Upper lobe of right lung (tissue), 1 donor: ENCODE data around the gene FRMD7. TPM values are rescaled to one million over a fixed set of nuclear protein-coding genes. Genes with fewer than 3 reads are reported as not detected.

Experiments
- ATAC-seq: fragments of 200-7000 bp; cut with Tn5 transposase; one replicate; pipeline ENCODE4 v1.9.1; 2020; ENCODE audit warnings: mild to moderate bottlenecking, moderate library complexity
- DNase-seq: peaks from one replicate; pipeline ENCODE4 v3.0.0-alpha.2; 2020
- H3K27ac ChIP-seq: fragments of 200-600 bp; one replicate; pipeline ENCODE4 v1.8.0; 2022
- H3K27me3 ChIP-seq: fragments of 200-600 bp; one replicate; pipeline ENCODE4 v1.8.0; 2022; ENCODE audit warnings: mild to moderate bottlenecking
- H3K36me3 ChIP-seq: fragments of 200-600 bp; one replicate; pipeline ENCODE4 v1.8.0; 2022
- H3K4me1 ChIP-seq: fragments of 200-600 bp; one replicate; pipeline ENCODE4 v1.8.0; 2022
- H3K4me3 ChIP-seq: fragments of 200-600 bp; one replicate; pipeline ENCODE4 v1.8.0; 2022; ENCODE audit warnings: mild to moderate bottlenecking
- H3K9me3 ChIP-seq: fragments of 200-600 bp; one replicate; pipeline ENCODE4 v1.8.0; 2022
- intact Hi-C: fragments of 100-400 bp; cut with DNase I; formaldehyde crosslinking; loops from one replicate; pipeline ENCODE4 v1.11.0; 2022
- total RNA-seq: library from RNA; stranded (reverse); fragmentation: NEBNext Ultra II Directional; extraction: Animal tissue kit (Norgen Biotek cat#: 25700); gene quantifications from one replicate; pipeline ENCODE4 v1.2.1, GENCODE V29; 2021
- TF ChIP-seq, protein P1 (sequence below): fragments of 200-600 bp; IDR thresholded peaks from one replicate; pipeline ENCODE4 v1.8.0; 2022; ENCODE audit warnings: antibody characterized with exemption
- donor health status: DM: no; HTN: yes; CAD: no; lungs with severe emphysema.

FRMD7 gene
- total RNA-seq, 1 donor from 2014 or later, result not detected

DNA sequence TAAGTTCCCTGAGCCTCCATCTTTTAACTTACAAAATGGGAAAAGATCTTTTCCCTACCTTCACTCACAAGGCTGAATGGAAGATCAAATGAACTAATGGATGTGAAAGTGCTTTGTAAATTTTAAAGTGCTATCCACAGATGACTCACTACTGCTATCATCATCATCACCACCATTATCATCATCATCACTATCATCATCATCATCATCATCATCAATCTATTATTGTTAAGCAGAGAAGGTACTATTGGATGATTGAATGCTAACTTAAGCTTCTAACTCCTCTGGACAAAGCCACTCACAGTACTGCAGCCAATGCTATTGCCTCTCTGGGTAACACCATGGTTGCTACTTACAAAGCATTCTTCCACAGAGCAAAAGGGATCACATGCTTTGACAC is 1.9 kb downstream of the FRMD7 start:
- no peak for DNase-seq
- Histone ChIP-seq H3K27ac (no peak overlapping the region), H3K4me1 (no peaks in the 10 kb centered on the region), H3K27me3 (no peaks in the 10 kb centered on the region), H3K9me3 (no peaks in the 10 kb centered on the region), H3K4me3 (no peak overlapping the region), H3K36me3 (no peaks in the 10 kb centered on the region)
- TF ChIP-seq, protein P1, sequence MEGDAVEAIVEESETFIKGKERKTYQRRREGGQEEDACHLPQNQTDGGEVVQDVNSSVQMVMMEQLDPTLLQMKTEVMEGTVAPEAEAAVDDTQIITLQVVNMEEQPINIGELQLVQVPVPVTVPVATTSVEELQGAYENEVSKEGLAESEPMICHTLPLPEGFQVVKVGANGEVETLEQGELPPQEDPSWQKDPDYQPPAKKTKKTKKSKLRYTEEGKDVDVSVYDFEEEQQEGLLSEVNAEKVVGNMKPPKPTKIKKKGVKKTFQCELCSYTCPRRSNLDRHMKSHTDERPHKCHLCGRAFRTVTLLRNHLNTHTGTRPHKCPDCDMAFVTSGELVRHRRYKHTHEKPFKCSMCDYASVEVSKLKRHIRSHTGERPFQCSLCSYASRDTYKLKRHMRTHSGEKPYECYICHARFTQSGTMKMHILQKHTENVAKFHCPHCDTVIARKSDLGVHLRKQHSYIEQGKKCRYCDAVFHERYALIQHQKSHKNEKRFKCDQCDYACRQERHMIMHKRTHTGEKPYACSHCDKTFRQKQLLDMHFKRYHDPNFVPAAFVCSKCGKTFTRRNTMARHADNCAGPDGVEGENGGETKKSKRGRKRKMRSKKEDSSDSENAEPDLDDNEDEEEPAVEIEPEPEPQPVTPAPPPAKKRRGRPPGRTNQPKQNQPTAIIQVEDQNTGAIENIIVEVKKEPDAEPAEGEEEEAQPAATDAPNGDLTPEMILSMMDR, result no peak
- ATAC-seq, result no peak
- intact Hi-C loops, result no loop called here

GRCh38 chrX:132120913-132121312 is 6.9 kb downstream of the FRMD7 start:
- Histone ChIP-seq H3K27me3 (no peaks in the 10 kb centered on the region), H3K36me3 (no peaks in the 10 kb centered on the region), H3K4me1 (no peaks in the 10 kb centered on the region), H3K4me3 (no peak overlapping the region), H3K9me3 (no peaks in the 10 kb centered on the region), H3K27ac (no peak overlapping the region)
- intact Hi-C loops, result no loop called here
- TF ChIP-seq, protein P1, result no peak
- DNase-seq (no peak), ATAC-seq (no peak)

GRCh38 chrX:132119821-132120515 is 7.9 kb downstream of the FRMD7 start:
- Histone ChIP-seq H3K27ac (no peak overlapping the region), H3K27me3 (no peaks in the 10 kb centered on the region), H3K4me3 (no peak overlapping the region), H3K4me1 (no peaks in the 10 kb centered on the region), H3K36me3 (no peaks in the 10 kb centered on the region), H3K9me3 (no peaks in the 10 kb centered on the region)
- intact Hi-C loops, result no loop called here
- TF ChIP-seq, protein P1, result no peak
- ATAC-seq (no peak), DNase-seq (no peak)

GRCh38 chrX:132119283-132119682 is 8.5 kb downstream of the FRMD7 start:
- no peak overlapping the region for H3K27ac ChIP-seq
- no peak overlapping the region for H3K4me3 ChIP-seq
- no peaks in the 10 kb centered on the region for H3K27me3 ChIP-seq
- no peaks in the 10 kb centered on the region for H3K4me1 ChIP-seq
- ATAC-seq, result no peak
- DNase-seq, result no peak
- H3K9me3 ChIP-seq, result no peaks in the 10 kb centered on the region
- intact Hi-C loops, result no loop called here
- TF ChIP-seq, protein P1, result no peak
- no peaks in the 10 kb centered on the region for H3K36me3 ChIP-seq

GRCh38 chrX:132118358-132118757 is 9.5 kb downstream of the FRMD7 start:
- no peaks in the 10 kb centered on the region for H3K27me3 ChIP-seq
- ATAC-seq (no peak), DNase-seq (no peak)
- H3K4me1 ChIP-seq, result no peaks in the 10 kb centered on the region
- no peaks in the 10 kb centered on the region for H3K9me3 ChIP-seq
- TF ChIP-seq, protein P1, result no peak
- H3K36me3 ChIP-seq, result no peaks in the 10 kb centered on the region
- no peak overlapping the region for H3K27ac ChIP-seq
- H3K4me3 ChIP-seq, result no peak overlapping the region
- intact Hi-C loops, result no loop called here

- H3K36me3 ChIP-seq, result no peaks in the 10 kb centered on the region
- H3K4me3 ChIP-seq, result no peak overlapping the region
- no peaks in the 10 kb centered on the region for H3K9me3 ChIP-seq
- TF ChIP-seq, protein P1, result no peak
- no peak overlapping the region for H3K27ac ChIP-seq
- H3K4me1 ChIP-seq, result no peaks in the 10 kb centered on the region
- intact Hi-C loops, result no loop called here
- no peak for DNase-seq
- no peaks in the 10 kb centered on the region for H3K27me3 ChIP-seq
- ATAC-seq, result no peak
Measured at GRCh38 chrX:132115792-132116191, 12.0 kb downstream of the FRMD7 start.
